PC-9 (cell line): ENCODE measurements around the gene PLPP3. TPM values are rescaled to one million over a fixed set of nuclear protein-coding genes. Genes with fewer than 3 reads are reported as not detected.

Source experiments
- BruUV-seq: library from RNA; stranded (reverse); fragments of 400-500 nt; replicated peaks from 2 replicates; lab custom pipeline; 2021; lab: Mats Ljungman, UMichigan
- CTCF ChIA-PET: fragments of 300-600 bp; sonication (Branson Sonifier 250); formaldehyde crosslinking; loops from one replicate; lab custom pipeline; 2022; ENCODE audit warnings: antibody characterized with exemption; lab: Charles Lee
- POLR2A ChIA-PET: fragments of 300-600 bp; sonication (Branson Sonifier 250); formaldehyde crosslinking; loops from one replicate; lab custom pipeline; 2022; ENCODE audit warnings: antibody characterized with exemption; ENCODE audit not compliant: unreplicated experiment; lab: Charles Lee
- DNase-seq, 2 experiments: peaks; one replicate each; pipeline versions ENCODE4 v3.0.0 to v3.0.0-alpha.2; 2015 to 2022; ENCODE audit warnings: mixed read lengths in 1 of 2
- H2AFZ ChIP-seq: fragments of 200-600 bp; sonication (generic); 2 replicates; pipeline ENCODE4 v1.8.1; 2017; ENCODE audit warnings: antibody characterized with exemption
- H3F3A ChIP-seq: fragments of 200-600 bp; sonication (generic); 2 replicates; pipeline ENCODE4 v1.8.1; 2017; ENCODE audit warnings: antibody characterized with exemption, mild to moderate bottlenecking, low read depth; ENCODE audit not compliant: insufficient read depth
- H3K27ac ChIP-seq: fragments of 200-600 bp; sonication (generic); 2 replicates; pipeline ENCODE4 v1.6.1; 2016; ENCODE audit warnings: mixed run types
- H3K27me3 ChIP-seq: fragments of 200-600 bp; sonication (generic); 2 replicates; pipeline ENCODE4 v1.6.1; 2016; ENCODE audit warnings: low read depth, mixed run types; ENCODE audit not compliant: insufficient read depth
- H3K36me3 ChIP-seq: fragments of 200-600 bp; sonication (generic); 2 replicates; pipeline ENCODE4 v1.6.1; 2016; ENCODE audit warnings: low read depth, mixed run types
- H3K4me1 ChIP-seq: fragments of 200-600 bp; sonication (generic); replicated peaks from 2 replicates; pipeline ENCODE4 v1.6.1; 2016; ENCODE audit warnings: mixed run types; ENCODE audit not compliant: insufficient read depth
- H3K4me2 ChIP-seq: fragments of 200-600 bp; sonication (generic); 2 replicates; pipeline ENCODE4 v1.6.1; 2017; ENCODE audit warnings: mixed run types
- H3K4me3 ChIP-seq: fragments of 200-600 bp; sonication (generic); 2 replicates; pipeline ENCODE4 v1.6.1; 2016; ENCODE audit warnings: mixed run types
- H3K79me2 ChIP-seq: fragments of 200-600 bp; sonication (generic); 2 replicates; pipeline ENCODE4 v1.6.1; 2017; ENCODE audit warnings: low read depth, mixed run types
- H3K9me2 ChIP-seq: fragments of 200-600 bp; sonication (generic); 2 replicates; pipeline ENCODE4 v1.8.1; 2017; ENCODE audit warnings: mild to moderate bottlenecking; ENCODE audit not compliant: insufficient read depth
- H3K9me3 ChIP-seq: fragments of 200-600 bp; sonication (generic); 2 replicates; pipeline ENCODE4 v1.8.1; 2016; ENCODE audit warnings: low read depth; ENCODE audit not compliant: insufficient read depth
- H4K20me1 ChIP-seq: fragments of 200-600 bp; sonication (generic); 2 replicates; pipeline ENCODE4 v1.8.1; 2017; ENCODE audit not compliant: insufficient read depth
- EZH2 ChIP-seq: fragments of 200-600 bp; sonication (generic); IDR thresholded peaks from 2 replicates; pipeline ENCODE4 v1.8.0; 2017; ENCODE audit warnings: antibody characterized with exemption, low read depth
- intact Hi-C: fragments of 100-400 bp; cut with micrococcal nuclease; formaldehyde crosslinking; loops from one replicate; pipeline ENCODE4 v1.10.0; 2022; ENCODE audit not compliant: unreplicated experiment
- total RNA-seq: library from RNA; stranded (reverse); gene quantifications from 2 replicates; pipeline ENCODE4 v1.2.3, GENCODE V29; 2021
- TF ChIP-seq, protein P1 (sequence below): fragments of 200-600 bp; sonication (generic); conservative IDR thresholded peaks from 2 replicates; pipeline ENCODE4 v1.6.1; 2017; ENCODE audit warnings: mixed run types, antibody characterized with exemption, mild to moderate bottlenecking, moderate library complexity

PLPP3 gene
- total RNA-seq, 1 experiment from 2014 or later, result 22.4 TPM

GRCh38 chr1:56511364-56511763, 68.0 kb downstream of the PLPP3 start:
- CTCF ChIA-PET, result interaction anchor here (0.6 kb wide), 1 partner anchor 34 kb away, joined by 5 read pairs; no protein-coding TSS in a partner anchor
- Histone ChIP-seq H3K4me3 (no peak overlapping the region), H3K36me3 (peaks cover 29% of the 10 kb centered on the region), H3K27ac (no peak overlapping the region), H3K4me2 (no peak overlapping the region), H2AFZ (no peak overlapping the region), H3K79me2 (peaks cover 47% of the 10 kb centered on the region), H3K4me1 (peaks cover 27% of the 10 kb centered on the region), H3K9me2 (no peaks in the 10 kb centered on the region), H3F3A (peaks cover 11% of the 10 kb centered on the region; the same call in 1 of the 2 replicates), H3K9me3 (no peaks in the 10 kb centered on the region), H4K20me1 (no peaks in the 10 kb centered on the region), H3K27me3 (no peaks in the 10 kb centered on the region)
- TF ChIP-seq, protein P1, sequence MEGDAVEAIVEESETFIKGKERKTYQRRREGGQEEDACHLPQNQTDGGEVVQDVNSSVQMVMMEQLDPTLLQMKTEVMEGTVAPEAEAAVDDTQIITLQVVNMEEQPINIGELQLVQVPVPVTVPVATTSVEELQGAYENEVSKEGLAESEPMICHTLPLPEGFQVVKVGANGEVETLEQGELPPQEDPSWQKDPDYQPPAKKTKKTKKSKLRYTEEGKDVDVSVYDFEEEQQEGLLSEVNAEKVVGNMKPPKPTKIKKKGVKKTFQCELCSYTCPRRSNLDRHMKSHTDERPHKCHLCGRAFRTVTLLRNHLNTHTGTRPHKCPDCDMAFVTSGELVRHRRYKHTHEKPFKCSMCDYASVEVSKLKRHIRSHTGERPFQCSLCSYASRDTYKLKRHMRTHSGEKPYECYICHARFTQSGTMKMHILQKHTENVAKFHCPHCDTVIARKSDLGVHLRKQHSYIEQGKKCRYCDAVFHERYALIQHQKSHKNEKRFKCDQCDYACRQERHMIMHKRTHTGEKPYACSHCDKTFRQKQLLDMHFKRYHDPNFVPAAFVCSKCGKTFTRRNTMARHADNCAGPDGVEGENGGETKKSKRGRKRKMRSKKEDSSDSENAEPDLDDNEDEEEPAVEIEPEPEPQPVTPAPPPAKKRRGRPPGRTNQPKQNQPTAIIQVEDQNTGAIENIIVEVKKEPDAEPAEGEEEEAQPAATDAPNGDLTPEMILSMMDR, result no peak
- no peak for TF ChIP-seq EZH2
- DNase-seq, result no peak
- BruUV-seq, result no TSS peak
- intact Hi-C loops, result loop anchor here (10.0 kb wide), 1 partner anchor 357 kb away; no protein-coding TSS in a partner anchor
- POLR2A ChIA-PET, result no interaction called here

GRCh38 chr1:56510642-56511021, 68.7 kb downstream of the PLPP3 start:
- peaks cover 20% of the 10 kb centered on the region for H3K4me1 ChIP-seq
- no TSS peak for BruUV-seq
- peaks cover 29% of the 10 kb centered on the region for H3K36me3 ChIP-seq
- H4K20me1 ChIP-seq, result no peaks in the 10 kb centered on the region
- ChIA-PET POLR2A (no interaction called here), CTCF (interaction anchor here (0.6 kb wide), 2 partner anchors 33 to 130 kb away, joined by 3 to 5 read pairs; no protein-coding TSS in a partner anchor)
- H3K27me3 ChIP-seq, result no peaks in the 10 kb centered on the region
- H3K9me2 ChIP-seq, result no peaks in the 10 kb centered on the region
- no peaks in the 10 kb centered on the region for H3K9me3 ChIP-seq
- H3K79me2 ChIP-seq, result peaks cover 40% of the 10 kb centered on the region
- no peak overlapping the region for H3K27ac ChIP-seq
- no peak overlapping the region for H2AFZ ChIP-seq
- H3K4me2 ChIP-seq, result no peak overlapping the region
- intact Hi-C loops, result loop anchor here (10.0 kb wide), 1 partner anchor 356 kb away; no protein-coding TSS in a partner anchor
- H3F3A ChIP-seq, result peaks cover 4% of the 10 kb centered on the region; the same call in 1 of the 2 replicates
- H3K4me3 ChIP-seq, result no peak overlapping the region
- no peak for DNase-seq
- no peak for TF ChIP-seq EZH2
- TF ChIP-seq, protein P1, result no peak

GRCh38 chr1:56509713-56510641, 69.4 kb downstream of the PLPP3 start:
- intact Hi-C loops, result loop anchor here (10.0 kb wide), 1 partner anchor 355 kb away; no protein-coding TSS in a partner anchor
- no TSS peak for BruUV-seq
- Histone ChIP-seq H3F3A (no peaks in the 10 kb centered on the region), H3K4me3 (no peak overlapping the region), H3K9me2 (no peaks in the 10 kb centered on the region), H3K36me3 (peaks cover 23% of the 10 kb centered on the region), H3K27ac (no peak overlapping the region), H3K27me3 (no peaks in the 10 kb centered on the region), H3K4me2 (no peak overlapping the region), H3K9me3 (no peaks in the 10 kb centered on the region), H2AFZ (no peak overlapping the region), H3K79me2 (peaks cover 33% of the 10 kb centered on the region), H3K4me1 (peaks cover 13% of the 10 kb centered on the region; the same call in 1 of the 2 replicates), H4K20me1 (no peaks in the 10 kb centered on the region)
- ChIA-PET CTCF (interaction anchor here (0.6 kb wide), 1 partner anchor 129 kb away, joined by 3 read pairs; no protein-coding TSS in a partner anchor), POLR2A (no interaction called here)
- TF ChIP-seq, protein P1, result no peak
- DNase-seq, result no peak
